Breast epithelium (tissue), 3 donors: Measurements from ENCODE around the gene ASTN2.

Source experiments
- POLR2A ChIP-seq: fragments of 450-650 bp; IDR thresholded peaks from one replicate; pipeline ENCODE4 v1.6.1; 2016; ENCODE audit warnings: antibody characterized with exemption, mild to moderate bottlenecking, moderate library complexity
- TF ChIP-seq, protein P1 (sequence below), 3 donors: fragments of 450-650 bp; IDR thresholded peaks; one replicate each; pipeline ENCODE4 v1.5.1; 2016 to 2017; ENCODE audit warnings: antibody characterized with exemption in 3 of 3, mild to moderate bottlenecking in 3 of 3, moderate library complexity in 3 of 3

DNA sequence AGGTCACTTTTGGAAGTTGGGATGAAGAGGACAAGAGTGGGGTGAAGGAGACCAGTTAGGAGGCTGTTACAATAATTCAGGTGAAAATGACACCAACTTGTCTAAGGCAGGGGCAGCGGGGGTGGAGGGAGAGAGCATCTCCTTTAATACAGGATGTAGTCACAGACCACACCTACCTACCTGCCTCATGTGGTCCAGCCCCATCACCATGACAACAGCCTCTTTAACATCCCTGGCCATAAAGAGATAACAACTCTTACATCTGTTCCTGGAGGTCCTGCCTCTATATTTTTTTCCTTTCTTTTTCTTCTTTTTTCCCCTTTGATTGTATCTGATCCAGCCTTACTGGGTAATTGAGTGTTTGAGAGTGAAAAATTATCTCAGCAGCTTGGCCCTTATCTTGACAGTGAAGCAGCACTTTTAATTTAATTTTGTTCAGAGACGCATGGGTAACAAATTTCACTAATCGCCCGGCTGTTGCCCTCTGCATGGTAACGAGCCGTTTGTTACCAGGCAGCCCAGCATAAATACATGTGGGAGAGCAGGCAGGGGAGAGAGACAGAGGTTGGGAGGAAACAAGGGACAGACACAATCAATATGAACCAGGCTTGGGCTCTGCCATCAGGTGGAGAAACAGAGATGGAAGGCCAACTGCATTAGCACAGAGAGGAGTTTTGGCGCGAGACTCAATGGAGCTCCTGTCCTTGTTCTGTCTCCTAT, 338.1 kb downstream of the ASTN2 start:
- TF ChIP-seq, protein P1, sequence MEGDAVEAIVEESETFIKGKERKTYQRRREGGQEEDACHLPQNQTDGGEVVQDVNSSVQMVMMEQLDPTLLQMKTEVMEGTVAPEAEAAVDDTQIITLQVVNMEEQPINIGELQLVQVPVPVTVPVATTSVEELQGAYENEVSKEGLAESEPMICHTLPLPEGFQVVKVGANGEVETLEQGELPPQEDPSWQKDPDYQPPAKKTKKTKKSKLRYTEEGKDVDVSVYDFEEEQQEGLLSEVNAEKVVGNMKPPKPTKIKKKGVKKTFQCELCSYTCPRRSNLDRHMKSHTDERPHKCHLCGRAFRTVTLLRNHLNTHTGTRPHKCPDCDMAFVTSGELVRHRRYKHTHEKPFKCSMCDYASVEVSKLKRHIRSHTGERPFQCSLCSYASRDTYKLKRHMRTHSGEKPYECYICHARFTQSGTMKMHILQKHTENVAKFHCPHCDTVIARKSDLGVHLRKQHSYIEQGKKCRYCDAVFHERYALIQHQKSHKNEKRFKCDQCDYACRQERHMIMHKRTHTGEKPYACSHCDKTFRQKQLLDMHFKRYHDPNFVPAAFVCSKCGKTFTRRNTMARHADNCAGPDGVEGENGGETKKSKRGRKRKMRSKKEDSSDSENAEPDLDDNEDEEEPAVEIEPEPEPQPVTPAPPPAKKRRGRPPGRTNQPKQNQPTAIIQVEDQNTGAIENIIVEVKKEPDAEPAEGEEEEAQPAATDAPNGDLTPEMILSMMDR (IDR thresholded peaks at IDR 0.05), result no peak
- no peak for TF ChIP-seq POLR2A
